ENCODE data around the gene RHBDL1.

Gene RHBDL1

DNA sequence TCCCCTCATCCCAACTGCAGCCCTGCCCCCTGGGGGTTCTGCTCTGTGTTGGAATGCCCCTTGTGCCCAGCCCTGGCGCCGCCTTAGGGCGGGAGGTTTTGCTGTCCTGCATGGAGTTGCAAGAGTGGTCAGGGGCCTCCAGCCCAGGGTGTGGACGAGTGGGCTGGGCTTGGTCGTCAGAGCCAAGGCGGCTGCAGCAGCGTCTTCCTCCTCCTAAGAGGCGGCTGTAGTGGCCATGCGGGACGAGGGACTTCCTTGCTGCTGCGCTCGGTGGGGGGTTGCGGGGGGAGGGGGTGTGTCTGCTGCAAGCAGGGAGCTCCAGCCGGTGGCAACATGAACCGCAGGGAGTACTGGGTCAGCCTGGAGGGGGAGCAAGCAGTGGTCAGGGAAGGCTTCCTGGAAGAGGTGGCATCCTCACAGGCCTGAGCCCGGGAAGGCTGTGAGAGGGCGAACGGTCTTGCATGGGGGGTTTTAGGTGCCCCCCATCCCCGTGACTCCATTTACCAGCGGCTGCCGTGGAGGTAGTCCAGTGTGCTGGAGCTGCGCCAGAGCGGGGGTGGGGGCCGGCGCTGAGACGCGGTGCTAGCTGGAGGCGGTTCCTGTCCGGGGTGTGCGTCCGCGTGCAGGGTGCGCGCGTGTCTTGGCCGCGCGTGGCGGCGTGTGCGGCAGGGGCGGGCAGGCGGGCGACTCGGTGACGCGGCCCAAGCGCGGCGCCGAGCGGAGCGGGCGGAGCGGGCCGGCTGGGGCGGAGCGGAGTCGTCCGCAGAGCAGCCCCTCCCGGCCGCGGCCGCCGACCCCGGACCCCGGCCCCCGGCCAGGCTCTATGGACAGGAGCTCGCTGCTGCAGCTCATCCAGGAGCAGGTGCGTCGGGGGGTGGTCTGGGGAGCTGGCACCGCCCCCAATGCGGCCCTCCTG lies at the start of gene RHBDL1:
TSS of gene RHBDL1 (plus strand) at position 704 of the 916 bp plus-strand sequence. CDS start at position 824, 120 bp downstream.
- DNase-seq (ENCODE audit: low spot score): no peak

GRCh38 chr16:625977-626765 lies 49.3 kb upstream of the RHBDL1 start:
- no peak for DNase-seq (ENCODE audit: low spot score)

DNA sequence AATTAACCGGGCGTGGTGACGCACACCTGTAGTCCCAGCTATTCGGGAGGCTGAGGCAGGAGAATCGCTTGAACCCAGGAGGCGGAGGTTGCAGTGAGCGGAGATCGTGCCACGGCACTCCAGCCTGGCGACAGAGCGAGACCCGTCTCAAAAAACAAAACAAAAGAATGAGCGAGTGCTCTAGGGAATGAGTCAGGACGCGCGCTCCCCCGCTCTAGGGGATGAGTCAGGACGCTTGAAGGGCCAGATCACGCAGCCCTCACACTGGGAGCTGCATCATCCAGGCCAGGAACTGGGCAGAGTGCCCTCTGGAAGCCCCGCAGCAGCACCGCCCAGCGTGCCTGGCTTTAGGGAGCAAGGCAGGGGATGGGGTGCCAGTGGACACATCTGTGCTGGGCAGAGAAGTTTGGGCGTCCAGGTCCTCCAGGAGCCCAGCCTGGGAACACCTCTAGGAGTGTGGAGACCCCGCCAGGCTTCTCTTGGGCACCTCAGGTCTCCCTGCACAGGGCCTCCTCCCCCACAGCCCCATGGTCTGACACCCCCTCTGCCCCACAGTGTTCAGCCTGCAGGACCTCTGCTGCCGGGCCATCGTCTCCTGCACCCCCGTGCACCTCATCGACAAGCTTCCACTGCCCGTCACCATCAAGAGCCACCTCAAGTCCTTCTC lies 48.6 kb upstream of the RHBDL1 start:
- peak; percentile 55 for DNase-seq (ENCODE audit: low spot score)

GRCh38 chr16:627454-628239 lies 47.8 kb upstream of the RHBDL1 start:
- DNase-seq (ENCODE audit: low spot score): no peak

DNA sequence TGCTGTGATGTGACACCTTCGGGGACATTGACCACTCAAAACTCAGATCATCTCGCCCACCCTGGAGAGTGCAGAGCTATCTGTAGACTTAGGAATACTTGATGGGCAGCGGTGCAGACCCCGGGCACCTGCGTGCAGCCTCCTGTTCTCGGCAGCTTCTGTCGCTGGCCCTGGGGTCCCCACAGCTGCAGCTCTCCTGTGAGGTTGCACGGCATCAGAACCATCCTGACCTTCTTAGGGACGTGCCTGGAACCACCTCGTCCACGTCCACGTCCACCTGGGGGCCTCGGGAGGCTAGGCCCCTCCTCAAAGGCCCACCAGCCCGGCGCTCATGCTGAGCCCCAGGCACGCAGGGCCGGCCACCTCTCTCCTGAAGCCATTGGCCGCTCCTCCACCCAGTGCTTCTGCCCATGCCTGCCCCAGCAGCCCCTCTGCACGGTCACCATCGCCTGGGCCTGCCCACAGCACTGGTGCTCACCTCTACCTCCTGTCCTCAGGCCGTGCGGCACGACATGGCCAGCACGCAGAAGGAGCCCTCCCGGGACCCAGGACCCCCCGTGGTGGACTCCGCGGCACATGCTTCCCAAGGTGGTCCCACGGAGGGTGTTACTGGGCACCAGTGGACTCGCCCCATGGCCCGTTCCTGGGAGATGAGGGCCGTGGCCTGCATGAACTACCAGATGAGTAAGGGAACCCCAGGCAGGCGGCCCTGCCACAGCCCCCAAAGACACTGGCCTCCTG lies 47.0 kb upstream of the RHBDL1 start:
- DNase-seq (ENCODE audit: low spot score): no peak

- no peak for DNase-seq (ENCODE audit: low spot score)
These were observed 46.2 kb upstream of the RHBDL1 start for GRCh38 chr16:629185-629832.

DNA sequence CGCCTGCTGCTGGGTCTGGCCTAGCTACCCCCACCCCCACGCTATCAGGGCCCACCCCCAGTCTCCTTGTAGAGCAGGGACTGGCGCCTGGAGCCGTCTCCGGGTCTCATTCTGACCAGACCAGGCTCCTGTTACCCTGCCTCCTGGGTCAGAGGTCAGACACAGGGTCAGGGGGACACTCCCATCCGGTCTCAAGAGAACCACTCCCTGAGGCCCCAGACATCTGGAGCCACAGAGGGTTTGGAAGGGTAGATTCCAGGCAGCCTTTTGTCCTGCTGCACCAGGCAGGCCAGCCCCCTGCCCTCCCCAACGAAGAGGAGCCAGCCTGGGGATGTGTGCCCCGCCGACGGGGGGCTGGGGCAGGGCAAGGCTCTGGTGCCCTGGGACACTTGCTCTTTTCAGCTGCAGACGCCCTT lies 45.6 kb upstream of the RHBDL1 start:
- DNase-seq (ENCODE audit: low spot score): no peak

GRCh38 chr16:630249-630814 lies 45.1 kb upstream of the RHBDL1 start:
- DNase-seq (ENCODE audit: low spot score): no peak

DNA sequence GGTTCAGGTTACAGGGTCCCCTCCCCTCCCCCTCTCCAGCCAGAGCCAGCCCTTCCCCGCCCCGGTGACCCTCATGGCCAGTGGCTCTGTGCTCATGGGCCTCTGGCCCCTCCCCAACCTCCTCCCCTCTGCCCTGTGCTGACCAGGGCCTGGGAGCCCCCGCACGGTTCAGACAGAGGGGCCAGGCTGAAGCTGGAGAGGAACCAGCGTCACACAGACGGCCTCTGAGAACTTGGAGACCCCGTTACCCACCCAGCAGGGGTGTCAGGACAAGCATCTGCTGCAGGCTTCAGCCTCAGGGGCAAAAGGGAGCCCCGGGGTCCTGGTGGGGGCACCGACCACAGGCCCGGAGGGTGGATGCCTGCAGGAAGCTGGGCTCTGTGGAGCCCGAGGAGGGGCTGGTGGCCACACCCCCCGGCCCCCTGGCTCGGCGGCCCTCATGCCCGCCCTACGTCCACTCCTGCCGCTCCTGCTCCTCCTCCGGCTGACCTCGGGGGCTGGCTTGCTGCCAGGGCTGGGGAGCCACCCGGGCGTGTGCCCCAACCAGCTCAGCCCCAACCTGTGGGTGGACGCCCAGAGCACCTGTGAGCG lies 44.6 kb upstream of the RHBDL1 start, which contains the start of gene WFIKKN1:
TSS of gene WFIKKN1 (plus strand) at position 171 of the 591 bp plus-strand sequence. CDS start at position 440, 269 bp downstream.
- no peak for DNase-seq (ENCODE audit: low spot score)

GRCh38 chr16:631808-632358 lies 43.6 kb upstream of the RHBDL1 start:
- no peak for DNase-seq (ENCODE audit: low spot score)

GRCh38 chr16:632486-633335 lies 42.8 kb upstream of the RHBDL1 start:
- no peak for DNase-seq (ENCODE audit: low spot score)

- DNase-seq (ENCODE audit: low spot score): no peak
These were observed 42.0 kb upstream of the RHBDL1 start for GRCh38 chr16:633336-634050.

- DNase-seq (ENCODE audit: low spot score): no peak
These were observed 41.3 kb upstream of the RHBDL1 start for GRCh38 chr16:634051-634670.

DNA sequence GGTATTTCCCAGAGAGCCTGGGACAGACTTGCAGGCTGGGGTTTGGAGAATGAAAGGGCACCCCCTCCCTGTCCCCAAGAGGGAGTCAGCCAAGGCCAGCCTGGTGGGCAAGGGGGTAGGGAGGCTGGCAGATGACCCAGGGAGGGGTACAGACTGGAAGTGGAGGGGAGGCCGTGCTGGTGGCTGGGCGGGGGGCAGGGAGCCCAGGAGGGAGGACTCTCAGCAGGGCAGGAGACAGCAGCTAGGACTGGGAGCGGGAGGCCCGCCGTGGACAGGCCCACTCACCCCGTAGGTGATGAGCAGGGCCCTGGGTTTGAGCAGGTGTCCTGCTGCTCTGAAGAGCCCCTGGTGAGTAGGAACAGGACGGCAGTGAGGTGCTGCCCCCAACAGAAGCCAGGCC lies 40.5 kb upstream of the RHBDL1 start:
- DNase-seq (ENCODE audit: low spot score): no peak

DNA sequence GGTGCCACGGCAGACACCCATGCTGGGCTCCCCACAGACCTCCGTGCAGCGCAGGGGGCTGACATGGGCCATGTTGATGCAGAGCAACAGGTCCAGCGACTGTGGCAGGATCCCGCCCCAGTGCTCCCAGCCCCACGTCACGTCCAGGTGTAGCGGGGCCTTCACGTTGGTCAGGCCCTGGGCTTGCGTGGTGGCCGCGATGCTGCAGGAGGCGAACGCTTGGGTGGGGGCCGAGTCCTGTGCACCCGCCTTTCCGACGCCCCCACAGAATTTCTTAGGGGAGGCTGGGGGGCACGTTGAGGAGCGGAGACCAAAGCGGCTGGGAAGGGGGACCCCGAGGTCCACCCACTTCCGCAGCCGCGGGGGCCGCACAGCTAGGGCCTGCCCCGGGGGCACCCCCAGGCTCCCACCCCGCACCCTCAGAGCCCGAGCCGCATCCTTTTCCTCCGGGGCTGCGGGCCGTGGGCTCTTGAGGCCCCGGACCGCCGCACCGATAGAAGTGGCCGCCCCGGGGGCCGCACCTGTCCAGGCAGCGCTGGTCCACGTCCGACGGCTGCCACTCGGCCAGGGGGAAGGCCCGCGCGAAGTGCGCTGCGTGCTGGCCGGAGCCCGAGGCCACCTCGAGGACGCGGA lies 39.8 kb upstream of the RHBDL1 start:
- no peak for DNase-seq (ENCODE audit: low spot score)

- peak; percentile 84 for DNase-seq (ENCODE audit: low spot score)
These were observed 39.0 kb upstream of the RHBDL1 start, which contains the start of gene METTL26 for GRCh38 chr16:636206-637080. TSS of gene METTL26 (minus strand) at chr16:636305. CDS start at chr16:636290, 15 bp downstream.

Data from kidney capillary endothelial cell (primary cell).